Keratinocyte (primary cell): Measurements from ENCODE around the gene BDKRB2. TPM values are rescaled to one million over a fixed set of nuclear protein-coding genes. Genes with fewer than 3 reads are reported as not detected.

ENCODE experiments used
- DNase-seq: peaks from one replicate; pipeline ENCODE4 v3.0.0-alpha.2; 2011; ENCODE audit warnings: low read depth, missing footprints, low spot score
- FAIRE-seq: peaks from 2 replicates; lab custom pipeline; 2011; peaks lifted over from hg19 to GRCh38; lab: Jason Lieb, UNC
- H2AFZ ChIP-seq: 2 replicates; pipeline ENCODE4 v1.6.0; 2012; ENCODE audit warnings: low read length, control low read depth, inconsistent platforms; ENCODE audit not compliant: control insufficient read depth
- H3K27ac ChIP-seq: 2 replicates; pipeline ENCODE4 v1.5.1; 2011; ENCODE audit warnings: low read length; ENCODE audit not compliant: control insufficient read depth, insufficient read depth
- H3K27me3 ChIP-seq: 3 replicates; pipeline ENCODE4 v1.6.0; 2011; ENCODE audit warnings: low read length; ENCODE audit not compliant: control insufficient read depth, insufficient read depth; ENCODE audit errors: extremely low read depth
- H3K36me3 ChIP-seq, 2 experiments: 2 replicates in 1 of 2; 3 replicates in 1 of 2; pipeline ENCODE4 v1.5.1; 2011; ENCODE audit warnings: low read length in 2 of 2, mild to moderate bottlenecking in 1 of 2; ENCODE audit not compliant: control insufficient read depth in 2 of 2, insufficient read depth in 2 of 2; ENCODE audit errors: extremely low read depth in 1 of 2
- H3K4me1 ChIP-seq: 3 replicates; pipeline ENCODE4 v1.5.1; 2011; ENCODE audit warnings: low read length; ENCODE audit not compliant: control insufficient read depth, insufficient read depth; ENCODE audit errors: extremely low read depth
- H3K4me2 ChIP-seq: 3 replicates; pipeline ENCODE4 v1.6.0; 2011; ENCODE audit warnings: low read depth, low read length; ENCODE audit not compliant: control insufficient read depth, insufficient read depth; ENCODE audit errors: extremely low read depth
- H3K4me3 ChIP-seq, 3 experiments: fragments of 200-600 bp in 1 of 3; sonication (generic) in 1 of 3; 2 replicates in 2 of 3; 3 replicates in 1 of 3; pipeline ENCODE4 v1.5.1; 2011 to 2016; ENCODE audit warnings: low read length in 3 of 3, mild to moderate bottlenecking in 3 of 3, control low read depth in 2 of 3, inconsistent platforms in 1 of 3, low read depth in 1 of 3, mixed read lengths in 1 of 3, mixed run types in 1 of 3, moderate library complexity in 1 of 3; ENCODE audit not compliant: control insufficient read depth in 2 of 3, insufficient read depth in 2 of 3; ENCODE audit errors: extremely low read depth in 1 of 3
- H3K79me2 ChIP-seq: 2 replicates; pipeline ENCODE4 v1.6.0; 2012; ENCODE audit warnings: low read length; ENCODE audit not compliant: control insufficient read depth, insufficient read depth
- H3K9ac ChIP-seq: 3 replicates; pipeline ENCODE4 v1.6.0; 2011; ENCODE audit warnings: low read length; ENCODE audit not compliant: control insufficient read depth, insufficient read depth; ENCODE audit errors: extremely low read depth
- H3K9me1 ChIP-seq: 3 replicates; pipeline ENCODE4 v1.6.0; 2011; ENCODE audit warnings: low read length; ENCODE audit not compliant: control insufficient read depth, insufficient read depth; ENCODE audit errors: extremely low read depth
- H3K9me3 ChIP-seq: 2 replicates; pipeline ENCODE4 v1.5.1; 2012; ENCODE audit warnings: low read depth, low read length; ENCODE audit not compliant: control insufficient read depth
- H4K20me1 ChIP-seq: 3 replicates; pipeline ENCODE4 v1.6.0; 2011; ENCODE audit warnings: low read length; ENCODE audit not compliant: control insufficient read depth, insufficient read depth; ENCODE audit errors: extremely low read depth
- EZH2 ChIP-seq: IDR thresholded peaks from one replicate; pipeline ENCODE4 v1.6.1; 2012; ENCODE audit warnings: inconsistent platforms, mild to moderate bottlenecking, low read length, moderate library complexity
- dilution Hi-C: fragments of 300-500 bp; cut with MboI; formaldehyde crosslinking; loops from one replicate; pipeline ENCODE4 v1.7.0; 2020; ENCODE audit warnings: low sequenced_read_pairs; ENCODE audit not compliant: extremely low pct_ligation_motif_present
- polyA plus RNA-seq, 5 experiments: library from polyadenylated mRNA; depleted of rRNA in 3 of 5; stranded (reverse) in 3 of 5; stranded (forward) in 1 of 5; unstranded in 1 of 5; fragments of >200 nt; gene quantifications; 1 replicate in 1 of 5; 2 replicates in 3 of 5; 3 replicates in 1 of 5; pipeline versions ENCODE4 v1.2.1 to v1.2.3, GENCODE V29; 2011 to 2012; ENCODE audit warnings: missing spikeins in 2 of 5, low read depth in 1 of 5, low replicate concordance in 1 of 5
- TF ChIP-seq, protein P1 (sequence below), 3 experiments: IDR thresholded peaks in 1 of 3; conservative IDR thresholded peaks in 1 of 3; optimal IDR thresholded peaks in 1 of 3; 2 replicates in 2 of 3; 3 replicates in 1 of 3; pipeline versions ENCODE3 to v1.5.1; 2011; ENCODE audit warnings: low read length in 3 of 3, mild to moderate bottlenecking in 3 of 3, moderate library complexity in 2 of 3, control low read depth in 1 of 3, inconsistent platforms in 1 of 3; ENCODE audit not compliant: insufficient read depth in 2 of 3; ENCODE audit errors: extremely low read depth in 1 of 3

The BDKRB2 gene
- polyA plus RNA-seq, 1 donor (not counting 4 experiments of a cell fraction or from before 2014, with no cell fraction given) = 13.2 TPM

DNA sequence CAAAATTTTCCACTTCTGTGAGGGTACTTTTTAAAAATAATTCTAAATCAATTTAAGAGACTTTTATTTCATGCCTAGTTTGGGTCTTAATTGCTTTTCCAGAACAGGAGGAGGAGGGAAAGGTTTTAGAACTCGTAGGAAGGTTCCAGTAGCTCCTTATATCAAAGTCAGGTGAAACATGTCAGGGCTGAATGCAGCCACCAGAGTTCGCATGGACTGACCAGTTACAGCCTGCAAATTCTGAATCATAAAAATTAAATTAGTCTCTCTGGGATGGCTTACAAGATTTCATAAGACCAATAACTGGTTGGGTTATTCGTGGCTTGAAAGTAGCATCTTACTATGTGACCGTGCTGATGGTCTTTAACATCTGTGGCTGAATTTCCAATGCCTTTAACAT lies 51.8 kb downstream of the BDKRB2 start:
- H4K20me1 ChIP-seq = no peaks in the 10 kb centered on the region
- peak overlapping the region; percentile 54 for H3K27ac ChIP-seq
- TF ChIP-seq, protein P1, sequence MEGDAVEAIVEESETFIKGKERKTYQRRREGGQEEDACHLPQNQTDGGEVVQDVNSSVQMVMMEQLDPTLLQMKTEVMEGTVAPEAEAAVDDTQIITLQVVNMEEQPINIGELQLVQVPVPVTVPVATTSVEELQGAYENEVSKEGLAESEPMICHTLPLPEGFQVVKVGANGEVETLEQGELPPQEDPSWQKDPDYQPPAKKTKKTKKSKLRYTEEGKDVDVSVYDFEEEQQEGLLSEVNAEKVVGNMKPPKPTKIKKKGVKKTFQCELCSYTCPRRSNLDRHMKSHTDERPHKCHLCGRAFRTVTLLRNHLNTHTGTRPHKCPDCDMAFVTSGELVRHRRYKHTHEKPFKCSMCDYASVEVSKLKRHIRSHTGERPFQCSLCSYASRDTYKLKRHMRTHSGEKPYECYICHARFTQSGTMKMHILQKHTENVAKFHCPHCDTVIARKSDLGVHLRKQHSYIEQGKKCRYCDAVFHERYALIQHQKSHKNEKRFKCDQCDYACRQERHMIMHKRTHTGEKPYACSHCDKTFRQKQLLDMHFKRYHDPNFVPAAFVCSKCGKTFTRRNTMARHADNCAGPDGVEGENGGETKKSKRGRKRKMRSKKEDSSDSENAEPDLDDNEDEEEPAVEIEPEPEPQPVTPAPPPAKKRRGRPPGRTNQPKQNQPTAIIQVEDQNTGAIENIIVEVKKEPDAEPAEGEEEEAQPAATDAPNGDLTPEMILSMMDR (optimal IDR thresholded peaks at IDR 0.05 in 1 of 3, IDR thresholded peaks at IDR 0.05 in 1 of 3, conservative IDR thresholded peaks at IDR 0.05 in 1 of 3; ENCODE audit: extremely low read depth in 1 of 3, insufficient read depth in 2 of 3, low read length in 3 of 3) = peak; percentile 28 to 46 (median 43)
- no peak for TF ChIP-seq EZH2
- peak overlapping the region; percentile 59 for H3K4me2 ChIP-seq
- FAIRE-seq (peak; percentile 66), DNase-seq (no peak)
- peaks cover 34% of the 10 kb centered on the region for H3K4me1 ChIP-seq
- H3K9me1 ChIP-seq = no peaks in the 10 kb centered on the region
- peak overlapping the region; percentile 5 for H3K9ac ChIP-seq
- no peaks in the 10 kb centered on the region for H3K36me3 ChIP-seq
- H3K4me3 ChIP-seq = peak overlapping the region in 1 of 3 experiments; percentile 3
- no peak overlapping the region for H2AFZ ChIP-seq
- H3K79me2 ChIP-seq = no peaks in the 10 kb centered on the region
- H3K27me3 ChIP-seq = no peaks in the 10 kb centered on the region
- H3K9me3 ChIP-seq = no peaks in the 10 kb centered on the region
- dilution Hi-C loops = no loop called here

DNA sequence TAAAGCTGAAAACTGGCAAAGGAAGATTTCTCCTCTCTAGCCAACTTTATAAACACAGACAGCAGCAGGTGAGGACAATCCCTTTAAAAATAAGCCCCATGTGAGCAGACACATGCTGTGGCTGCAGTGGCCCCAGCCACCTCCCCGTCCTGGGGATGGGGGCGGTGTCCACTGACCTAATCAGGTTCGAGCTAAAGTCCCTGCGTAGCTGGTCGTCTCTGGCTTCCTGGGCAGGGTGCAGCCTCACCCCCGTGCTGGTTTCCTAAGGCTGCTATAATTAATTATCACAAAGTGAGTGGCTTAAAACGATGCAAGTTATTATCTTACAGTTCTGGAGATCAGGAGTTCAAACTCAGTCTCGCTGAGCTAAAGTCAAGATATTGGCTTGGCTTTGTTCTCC lies 52.4 kb downstream of the BDKRB2 start:
- Histone ChIP-seq H3K9me1 (no peaks in the 10 kb centered on the region), H3K36me3 (no peaks in the 10 kb centered on the region), H3K4me3 (no peak overlapping the region), H3K79me2 (no peaks in the 10 kb centered on the region), H2AFZ (no peak overlapping the region), H3K4me1 (peaks cover 34% of the 10 kb centered on the region), H3K9me3 (no peaks in the 10 kb centered on the region), H3K27ac (no peak overlapping the region), H3K4me2 (peak overlapping the region; percentile 59), H3K9ac (no peak overlapping the region), H3K27me3 (no peaks in the 10 kb centered on the region), H4K20me1 (no peaks in the 10 kb centered on the region)
- DNase-seq (no peak), FAIRE-seq (no peak)
- no peak for TF ChIP-seq EZH2
- TF ChIP-seq, protein P1 (optimal IDR thresholded peaks at IDR 0.05 in 1 of 3, IDR thresholded peaks at IDR 0.05 in 1 of 3, conservative IDR thresholded peaks at IDR 0.05 in 1 of 3; ENCODE audit: extremely low read depth in 1 of 3, insufficient read depth in 2 of 3, low read length in 3 of 3) = no peak
- dilution Hi-C loops = no loop called here
